Neural cell (in vitro differentiated cells): ENCODE measurements around the gene ZNF644. TPM values are rescaled to one million over a fixed set of nuclear protein-coding genes. Genes with fewer than 3 reads are reported as not detected.

ENCODE experiments used
- H2AFZ ChIP-seq: fragments of 200-600, 300-800 bp; sonication (generic), shearing (Covaris generic); 2 replicates; pipeline ENCODE4 v1.6.0; 2014; ENCODE audit warnings: low read depth, mild to moderate bottlenecking, antibody characterized with exemption, low read length, moderate library complexity
- H3F3A ChIP-seq: fragments of 200-600 bp; shearing (Covaris generic); 2 replicates; pipeline ENCODE4 v1.6.1; 2016; ENCODE audit warnings: mild to moderate bottlenecking, moderate library complexity, mixed read lengths, antibody characterized with exemption, low read length; ENCODE audit not compliant: insufficient read depth, poor library complexity, severe bottlenecking
- H3K27ac ChIP-seq: fragments of 200-600, 300-800 bp; sonication (generic), shearing (Covaris generic); 2 replicates; pipeline ENCODE4 v1.5.1; 2014; ENCODE audit warnings: mild to moderate bottlenecking, low read length, moderate library complexity
- H3K27me3 ChIP-seq: fragments of 300-800, 200-600 bp; sonication (generic), shearing (Covaris generic); 2 replicates; pipeline ENCODE4 v1.6.0; 2014; ENCODE audit warnings: mild to moderate bottlenecking, low read depth, low read length, moderate library complexity; ENCODE audit not compliant: insufficient read depth
- H3K36me3 ChIP-seq: fragments of 300-800, 200-600 bp; sonication (generic), shearing (Covaris generic); 2 replicates; pipeline ENCODE4 v1.5.1; 2014; ENCODE audit warnings: mild to moderate bottlenecking, antibody characterized with exemption, low read length, moderate library complexity; ENCODE audit not compliant: insufficient read depth
- H3K4me2 ChIP-seq: fragments of 300-800, 200-600 bp; sonication (generic), shearing (Covaris generic); 2 replicates; pipeline ENCODE4 v1.6.0; 2014; ENCODE audit warnings: mild to moderate bottlenecking, low read length
- H3K4me3 ChIP-seq: fragments of 300-800, 200-600 bp; sonication (generic), shearing (Covaris generic); 2 replicates; pipeline ENCODE4 v1.5.1; 2014; ENCODE audit warnings: mild to moderate bottlenecking, low read length, moderate library complexity
- H3K79me2 ChIP-seq: fragments of 200-600 bp; shearing (Covaris generic); replicated peaks from 2 replicates; pipeline ENCODE4 v1.6.0; 2014; ENCODE audit warnings: mild to moderate bottlenecking, low read length, moderate library complexity; ENCODE audit not compliant: insufficient read depth
- H3K9ac ChIP-seq: fragments of 300-800, 200-600 bp; sonication (generic), shearing (Covaris generic); 2 replicates; pipeline ENCODE4 v1.6.1; 2016; ENCODE audit warnings: mild to moderate bottlenecking, low read length, mixed read lengths
- H3K9me2 ChIP-seq: fragments of 200-600 bp; shearing (Covaris generic); 2 replicates; pipeline ENCODE4 v1.6.1; 2016; ENCODE audit warnings: mild to moderate bottlenecking, low read length, mixed read lengths; ENCODE audit not compliant: insufficient read depth
- H3K9me3 ChIP-seq: fragments of 200-600, 300-800 bp; sonication (generic), shearing (Covaris generic); 2 replicates; pipeline ENCODE4 v1.6.1; 2016; ENCODE audit warnings: mild to moderate bottlenecking, mixed run types, low read length, moderate library complexity, mixed read lengths
- H4K20me1 ChIP-seq: fragments of 200-600 bp; shearing (Covaris generic); 2 replicates; pipeline ENCODE4 v1.6.1; 2016; ENCODE audit warnings: mild to moderate bottlenecking, mixed run types; ENCODE audit not compliant: insufficient read depth
- CTCF ChIP-seq: fragments of 450-650 bp; IDR thresholded peaks from 2 replicates; pipeline ENCODE4 v1.5.1; 2014; ENCODE audit warnings: antibody characterized with exemption, mild to moderate bottlenecking, moderate library complexity; ENCODE audit not compliant: poor library complexity, severe bottlenecking
- EP300 ChIP-seq: fragments of 450-650 bp; conservative IDR thresholded peaks from 2 replicates; pipeline ENCODE4 v1.6.1; 2014; ENCODE audit warnings: antibody characterized with exemption, mild to moderate bottlenecking, moderate library complexity; ENCODE audit not compliant: poor library complexity, severe bottlenecking
- EZH2 ChIP-seq: fragments of 200-600, 300-800 bp; shearing (Covaris generic), sonication (generic); IDR thresholded peaks from 2 replicates; pipeline ENCODE4 v1.6.1; 2014; ENCODE audit warnings: antibody characterized with exemption, low read length, borderline replicate concordance, mild to moderate bottlenecking; ENCODE audit not compliant: insufficient read depth, poor library complexity, severe bottlenecking
- MXI1 ChIP-seq: fragments of 450-650 bp; conservative IDR thresholded peaks from 2 replicates; pipeline ENCODE4 v1.6.1; 2014; ENCODE audit warnings: antibody characterized with exemption, mild to moderate bottlenecking; ENCODE audit not compliant: poor library complexity, severe bottlenecking
- POLR2AphosphoS5 ChIP-seq: IDR thresholded peaks from 2 replicates; pipeline ENCODE4 v1.6.1; 2012
- RAD21 ChIP-seq: fragments of 450-650 bp; conservative IDR thresholded peaks from 2 replicates; pipeline ENCODE4 v1.6.1; 2014; ENCODE audit warnings: antibody characterized with exemption, mild to moderate bottlenecking, moderate library complexity
- REST ChIP-seq: IDR thresholded peaks from 2 replicates; pipeline ENCODE4 v1.6.1; 2012; ENCODE audit warnings: borderline replicate concordance
- SMC3 ChIP-seq: fragments of 450-650 bp; conservative IDR thresholded peaks from 2 replicates; pipeline ENCODE4 v1.6.1; 2014; ENCODE audit warnings: antibody characterized with exemption, mild to moderate bottlenecking, moderate library complexity; ENCODE audit not compliant: poor library complexity
- TAF1 ChIP-seq: IDR thresholded peaks from 2 replicates; pipeline ENCODE4 v1.6.1; 2012; ENCODE audit warnings: low read depth
- polyA plus RNA-seq: library from polyadenylated mRNA; depleted of rRNA; stranded (reverse); fragments of >200 nt; gene quantifications from 2 replicates; pipeline ENCODE4 v1.2.3, GENCODE V29; 2014

The ZNF644 gene
- polyA plus RNA-seq, 1 donor from 2014 or later, result 71.7 TPM

GRCh38 chr1:91020967-91021685 is 709 bp downstream of the ZNF644 start:
- peaks cover 51% of the 10 kb centered on the region for H3K79me2 ChIP-seq
- peak overlapping the region; percentile 92 for H3K4me3 ChIP-seq
- peak overlapping the region; percentile 99 for H3K27ac ChIP-seq
- H3K9ac ChIP-seq, result peak overlapping the region; percentile 98
- no peaks in the 10 kb centered on the region for H3K9me3 ChIP-seq
- H3K27me3 ChIP-seq, result no peaks in the 10 kb centered on the region
- H3K9me2 ChIP-seq, result no peaks in the 10 kb centered on the region
- peak; percentile 71 for TF ChIP-seq POLR2AphosphoS5
- peak; percentile 25 for TF ChIP-seq RAD21
- no peak for TF ChIP-seq EZH2
- no peak for TF ChIP-seq TAF1
- peak; percentile 7 for TF ChIP-seq SMC3
- no peak for TF ChIP-seq CTCF
- no peak for TF ChIP-seq MXI1
- TF ChIP-seq REST, result no peak
- no peak for TF ChIP-seq EP300
- no peaks in the 10 kb centered on the region for H3F3A ChIP-seq
- H2AFZ ChIP-seq, result peak overlapping the region; percentile 96
- peak overlapping the region; percentile 87 for H3K4me2 ChIP-seq
- no peaks in the 10 kb centered on the region for H3K36me3 ChIP-seq
- H4K20me1 ChIP-seq, result no peaks in the 10 kb centered on the region

GRCh38 chr1:91020486-91020885 is 1.3 kb downstream of the ZNF644 start:
- H3K27me3 ChIP-seq, result no peaks in the 10 kb centered on the region
- H2AFZ ChIP-seq, result no peak overlapping the region
- H3K9ac ChIP-seq, result peak overlapping the region; percentile 98
- H3K79me2 ChIP-seq, result peaks cover 57% of the 10 kb centered on the region
- H3K9me3 ChIP-seq, result no peaks in the 10 kb centered on the region
- H3F3A ChIP-seq, result no peaks in the 10 kb centered on the region
- H3K4me2 ChIP-seq, result peak overlapping the region; percentile 87
- H3K4me3 ChIP-seq, result peak overlapping the region; percentile 92
- no peaks in the 10 kb centered on the region for H3K9me2 ChIP-seq
- H4K20me1 ChIP-seq, result no peaks in the 10 kb centered on the region
- TF ChIP-seq SMC3, result no peak
- H3K36me3 ChIP-seq, result no peaks in the 10 kb centered on the region
- peak overlapping the region; percentile 99 for H3K27ac ChIP-seq
